OCI-LY1 (cell line): Measurements from ENCODE around the gene UGT2B7.

ENCODE experiments used
- H2AFZ ChIP-seq: fragments of 200-600 bp; sonication (generic), shearing (Covaris generic); 2 replicates; pipeline ENCODE4 v1.6.0; 2014; ENCODE audit warnings: antibody characterized with exemption, mild to moderate bottlenecking, low read length
- H3F3A ChIP-seq: fragments of 200-600 bp; sonication (generic), shearing (Covaris generic); 2 replicates; pipeline ENCODE4 v1.6.0; 2014; ENCODE audit warnings: mild to moderate bottlenecking, antibody characterized with exemption, low read length, moderate library complexity; ENCODE audit not compliant: insufficient read depth
- H3K27ac ChIP-seq: fragments of 200-600 bp; sonication (generic); 2 replicates; pipeline ENCODE4 v1.5.1; 2014; ENCODE audit warnings: low read length, mixed run types, mild to moderate bottlenecking, low read depth; ENCODE audit not compliant: poor library complexity, severe bottlenecking
- H3K27me3 ChIP-seq: fragments of 200-600 bp; sonication (generic); 2 replicates; pipeline ENCODE4 v1.6.0; 2014; ENCODE audit warnings: antibody characterized with exemption, mild to moderate bottlenecking, low read length, moderate library complexity; ENCODE audit not compliant: insufficient read depth
- H3K36me3 ChIP-seq: fragments of 200-600 bp; sonication (generic); 2 replicates; pipeline ENCODE4 v1.6.1; 2014; ENCODE audit warnings: mild to moderate bottlenecking, antibody characterized with exemption, low read length, moderate library complexity, mixed read lengths; ENCODE audit not compliant: insufficient read depth
- H3K4me1 ChIP-seq: fragments of 200-600 bp; sonication (generic); 2 replicates; pipeline ENCODE4 v1.5.1; 2014; ENCODE audit warnings: mild to moderate bottlenecking, low read length, moderate library complexity; ENCODE audit not compliant: insufficient read depth, severe bottlenecking
- H3K4me2 ChIP-seq: fragments of 200-600 bp; sonication (generic), shearing (Covaris generic); 2 replicates; pipeline ENCODE4 v1.6.1; 2014; ENCODE audit warnings: low read length
- H3K4me3 ChIP-seq: fragments of 200-600 bp; sonication (generic); 2 replicates; pipeline ENCODE4 v1.5.1; 2014; ENCODE audit warnings: low read length, low read depth, mild to moderate bottlenecking, mixed read lengths; ENCODE audit not compliant: poor library complexity, severe bottlenecking
- H3K79me2 ChIP-seq: fragments of 200-600 bp; shearing (Covaris generic); 2 replicates; pipeline ENCODE4 v1.6.1; 2016; ENCODE audit warnings: mixed run types, low read length, mixed read lengths; ENCODE audit not compliant: insufficient read depth
- H3K9ac ChIP-seq: fragments of 200-600 bp; sonication (generic), shearing (Covaris generic); 2 replicates; pipeline ENCODE4 v1.6.1; 2014; ENCODE audit warnings: mild to moderate bottlenecking, low read length, mixed read lengths
- H3K9me2 ChIP-seq: fragments of 200-600 bp; sonication (generic), shearing (Covaris generic); 2 replicates; pipeline ENCODE4 v1.6.1; 2014; ENCODE audit warnings: low read depth, mild to moderate bottlenecking, low read length, mixed read lengths
- H3K9me3 ChIP-seq: fragments of 200-600 bp; shearing (Covaris generic); 2 replicates; pipeline ENCODE4 v1.6.1; 2014; ENCODE audit warnings: low read length, mixed read lengths
- H4K20me1 ChIP-seq: fragments of 200-600 bp; sonication (generic), shearing (Covaris generic); 2 replicates; pipeline ENCODE4 v1.6.0; 2016; ENCODE audit warnings: mild to moderate bottlenecking, low read length; ENCODE audit not compliant: insufficient read depth
- CTCF ChIP-seq: fragments of 200-600 bp; sonication (generic), shearing (Covaris generic); IDR thresholded peaks from 2 replicates; pipeline ENCODE4 v1.5.1; 2017; ENCODE audit warnings: mild to moderate bottlenecking, antibody characterized with exemption, low read length, moderate library complexity, mixed read lengths
- EZH2 ChIP-seq: fragments of 200-600 bp; sonication (generic), shearing (Covaris generic); IDR thresholded peaks from 2 replicates; pipeline ENCODE4 v1.8.0; 2017; ENCODE audit warnings: borderline replicate concordance, mixed run types, mild to moderate bottlenecking, antibody characterized with exemption, low read length, moderate library complexity, mixed read lengths

UGT2B7 gene

GRCh38 chr4:69075061-69075792 lies 21.0 kb upstream of the UGT2B7 start:
- Histone ChIP-seq H3K9me2 (no peaks in the 10 kb centered on the region), H3K79me2 (no peaks in the 10 kb centered on the region), H3K27me3 (no peaks in the 10 kb centered on the region), H3K9ac (no peak overlapping the region), H2AFZ (no peak overlapping the region), H3K27ac (no peak overlapping the region), H3K36me3 (no peaks in the 10 kb centered on the region), H3K4me1 (no peaks in the 10 kb centered on the region), H3K4me2 (no peak overlapping the region), H3F3A (no peaks in the 10 kb centered on the region), H4K20me1 (no peaks in the 10 kb centered on the region), H3K4me3 (no peak overlapping the region), H3K9me3 (no peaks in the 10 kb centered on the region)
- TF ChIP-seq EZH2 (no peak), CTCF (no peak)

GRCh38 chr4:69078852-69079251 lies 17.4 kb upstream of the UGT2B7 start:
- H3K79me2 ChIP-seq: no peaks in the 10 kb centered on the region
- TF ChIP-seq CTCF: no peak
- TF ChIP-seq EZH2: no peak
- no peak overlapping the region for H2AFZ ChIP-seq
- H3K9me2 ChIP-seq: no peaks in the 10 kb centered on the region
- no peaks in the 10 kb centered on the region for H4K20me1 ChIP-seq
- no peak overlapping the region for H3K9ac ChIP-seq
- H3K27ac ChIP-seq: no peak overlapping the region
- no peak overlapping the region for H3K4me3 ChIP-seq
- H3K27me3 ChIP-seq: no peaks in the 10 kb centered on the region
- no peaks in the 10 kb centered on the region for H3K9me3 ChIP-seq
- H3F3A ChIP-seq: no peaks in the 10 kb centered on the region
- H3K4me2 ChIP-seq: no peak overlapping the region
- H3K4me1 ChIP-seq: no peaks in the 10 kb centered on the region
- no peaks in the 10 kb centered on the region for H3K36me3 ChIP-seq

- no peaks in the 10 kb centered on the region for H3K4me1 ChIP-seq
- H3K4me3 ChIP-seq: no peak overlapping the region
- no peaks in the 10 kb centered on the region for H3F3A ChIP-seq
- H3K27me3 ChIP-seq: no peaks in the 10 kb centered on the region
- no peak for TF ChIP-seq CTCF
- TF ChIP-seq EZH2: no peak
- H3K36me3 ChIP-seq: no peaks in the 10 kb centered on the region
- H3K79me2 ChIP-seq: no peaks in the 10 kb centered on the region
- no peak overlapping the region for H2AFZ ChIP-seq
- no peak overlapping the region for H3K9ac ChIP-seq
- no peaks in the 10 kb centered on the region for H4K20me1 ChIP-seq
- H3K27ac ChIP-seq: no peak overlapping the region
- no peak overlapping the region for H3K4me2 ChIP-seq
- H3K9me2 ChIP-seq: no peaks in the 10 kb centered on the region
- no peaks in the 10 kb centered on the region for H3K9me3 ChIP-seq
These were observed 7.8 kb upstream of the UGT2B7 start for GRCh38 chr4:69088473-69088872.
